HS-27A (cell line): ENCODE measurements around the gene SCNN1A.
A peak's percentile ranks its signal among the peaks of the same experiment; 100 is the strongest.
"Not testable (repeated sequence)": the region's sequence is repeated elsewhere in the genome, so short reads cannot be mapped to it uniquely, and the experiment has no call there.

Source experiments
- DNase-seq: peaks from one replicate; pipeline ENCODE4 v3.0.0-alpha.2; 2012; ENCODE audit warnings: low read depth, missing footprints

SCNN1A gene

GRCh38 chr12:6347367-6348338, 27.7 kb downstream of the SCNN1A start:
- no peak for DNase-seq

- DNase-seq = no peak
Measured at GRCh38 chr12:6346942-6347341, 28.4 kb downstream of the SCNN1A start.

GRCh38 chr12:6346235-6346832, 29.0 kb downstream of the SCNN1A start:
- no peak for DNase-seq

GRCh38 chr12:6345319-6346091, 29.9 kb downstream of the SCNN1A start:
- peak; percentile 96 for DNase-seq

GRCh38 chr12:6344101-6344660, 31.2 kb downstream of the SCNN1A start:
- DNase-seq = not testable (repeated sequence)

- DNase-seq = no peak
Measured at GRCh38 chr12:6343518-6343917, 31.8 kb downstream of the SCNN1A start.

- no peak for DNase-seq
Measured at GRCh38 chr12:6342140-6342889, 33.0 kb downstream of the SCNN1A start.

GRCh38 chr12:6341417-6342139, 33.8 kb downstream of the SCNN1A start, which contains the start of gene TNFRSF1A:
TSS of gene TNFRSF1A (minus strand) at chr12:6342076. CDS start at chr12:6341814, 262 bp downstream.
- no peak for DNase-seq

- no peak for DNase-seq
Measured at GRCh38 chr12:6340745-6341416, 34.5 kb downstream of the SCNN1A start.

GRCh38 chr12:6340032-6340638, 35.2 kb downstream of the SCNN1A start:
- DNase-seq = no peak

GRCh38 chr12:6338955-6339354, 36.4 kb downstream of the SCNN1A start:
- DNase-seq = no peak

GRCh38 chr12:6338536-6338935, 36.8 kb downstream of the SCNN1A start:
- DNase-seq = not testable (repeated sequence)

GRCh38 chr12:6337958-6338433, 37.4 kb downstream of the SCNN1A start:
- DNase-seq = no peak

GRCh38 chr12:6336889-6337853, 38.2 kb downstream of the SCNN1A start:
- DNase-seq = no peak

GRCh38 chr12:6336079-6336888, 39.1 kb downstream of the SCNN1A start:
- peak; percentile 99 for DNase-seq

- DNase-seq = peak; percentile 73
Measured at GRCh38 chr12:6335451-6336078, 39.8 kb downstream of the SCNN1A start.

GRCh38 chr12:6334940-6335450, 40.4 kb downstream of the SCNN1A start:
- no peak for DNase-seq
